Neural cell (in vitro differentiated cells): ENCODE results near the gene PRR20B. TPM values are rescaled to one million over a fixed set of nuclear protein-coding genes. Genes with fewer than 3 reads are reported as not detected.
"Not testable (repeated sequence)": the region's sequence is repeated elsewhere in the genome, so short reads cannot be mapped to it uniquely, and the experiment has no call there.

Experiments
- H2AFZ ChIP-seq: fragments of 200-600, 300-800 bp; sonication (generic), shearing (Covaris generic); 2 replicates; pipeline ENCODE4 v1.6.0; 2014; ENCODE audit warnings: low read depth, mild to moderate bottlenecking, antibody characterized with exemption, low read length, moderate library complexity
- H3F3A ChIP-seq: fragments of 200-600 bp; shearing (Covaris generic); 2 replicates; pipeline ENCODE4 v1.6.1; 2016; ENCODE audit warnings: mild to moderate bottlenecking, moderate library complexity, mixed read lengths, antibody characterized with exemption, low read length; ENCODE audit not compliant: insufficient read depth, poor library complexity, severe bottlenecking
- H3K27ac ChIP-seq: fragments of 200-600, 300-800 bp; sonication (generic), shearing (Covaris generic); 2 replicates; pipeline ENCODE4 v1.5.1; 2014; ENCODE audit warnings: mild to moderate bottlenecking, low read length, moderate library complexity
- H3K27me3 ChIP-seq: fragments of 300-800, 200-600 bp; sonication (generic), shearing (Covaris generic); 2 replicates; pipeline ENCODE4 v1.6.0; 2014; ENCODE audit warnings: mild to moderate bottlenecking, low read depth, low read length, moderate library complexity; ENCODE audit not compliant: insufficient read depth
- H3K36me3 ChIP-seq: fragments of 300-800, 200-600 bp; sonication (generic), shearing (Covaris generic); 2 replicates; pipeline ENCODE4 v1.5.1; 2014; ENCODE audit warnings: mild to moderate bottlenecking, antibody characterized with exemption, low read length, moderate library complexity; ENCODE audit not compliant: insufficient read depth
- H3K4me2 ChIP-seq: fragments of 300-800, 200-600 bp; sonication (generic), shearing (Covaris generic); 2 replicates; pipeline ENCODE4 v1.6.0; 2014; ENCODE audit warnings: mild to moderate bottlenecking, low read length
- H3K4me3 ChIP-seq: fragments of 300-800, 200-600 bp; sonication (generic), shearing (Covaris generic); 2 replicates; pipeline ENCODE4 v1.5.1; 2014; ENCODE audit warnings: mild to moderate bottlenecking, low read length, moderate library complexity
- H3K79me2 ChIP-seq: fragments of 200-600 bp; shearing (Covaris generic); replicated peaks from 2 replicates; pipeline ENCODE4 v1.6.0; 2014; ENCODE audit warnings: mild to moderate bottlenecking, low read length, moderate library complexity; ENCODE audit not compliant: insufficient read depth
- H3K9ac ChIP-seq: fragments of 300-800, 200-600 bp; sonication (generic), shearing (Covaris generic); 2 replicates; pipeline ENCODE4 v1.6.1; 2016; ENCODE audit warnings: mild to moderate bottlenecking, low read length, mixed read lengths
- H3K9me2 ChIP-seq: fragments of 200-600 bp; shearing (Covaris generic); 2 replicates; pipeline ENCODE4 v1.6.1; 2016; ENCODE audit warnings: mild to moderate bottlenecking, low read length, mixed read lengths; ENCODE audit not compliant: insufficient read depth
- H3K9me3 ChIP-seq: fragments of 200-600, 300-800 bp; sonication (generic), shearing (Covaris generic); 2 replicates; pipeline ENCODE4 v1.6.1; 2016; ENCODE audit warnings: mild to moderate bottlenecking, mixed run types, low read length, moderate library complexity, mixed read lengths
- H4K20me1 ChIP-seq: fragments of 200-600 bp; shearing (Covaris generic); 2 replicates; pipeline ENCODE4 v1.6.1; 2016; ENCODE audit warnings: mild to moderate bottlenecking, mixed run types; ENCODE audit not compliant: insufficient read depth
- CTCF ChIP-seq: fragments of 450-650 bp; IDR thresholded peaks from 2 replicates; pipeline ENCODE4 v1.5.1; 2014; ENCODE audit warnings: antibody characterized with exemption, mild to moderate bottlenecking, moderate library complexity; ENCODE audit not compliant: poor library complexity, severe bottlenecking
- EP300 ChIP-seq: fragments of 450-650 bp; conservative IDR thresholded peaks from 2 replicates; pipeline ENCODE4 v1.6.1; 2014; ENCODE audit warnings: antibody characterized with exemption, mild to moderate bottlenecking, moderate library complexity; ENCODE audit not compliant: poor library complexity, severe bottlenecking
- EZH2 ChIP-seq: fragments of 200-600, 300-800 bp; shearing (Covaris generic), sonication (generic); IDR thresholded peaks from 2 replicates; pipeline ENCODE4 v1.6.1; 2014; ENCODE audit warnings: antibody characterized with exemption, low read length, borderline replicate concordance, mild to moderate bottlenecking; ENCODE audit not compliant: insufficient read depth, poor library complexity, severe bottlenecking
- MXI1 ChIP-seq: fragments of 450-650 bp; conservative IDR thresholded peaks from 2 replicates; pipeline ENCODE4 v1.6.1; 2014; ENCODE audit warnings: antibody characterized with exemption, mild to moderate bottlenecking; ENCODE audit not compliant: poor library complexity, severe bottlenecking
- POLR2AphosphoS5 ChIP-seq: IDR thresholded peaks from 2 replicates; pipeline ENCODE4 v1.6.1; 2012
- RAD21 ChIP-seq: fragments of 450-650 bp; conservative IDR thresholded peaks from 2 replicates; pipeline ENCODE4 v1.6.1; 2014; ENCODE audit warnings: antibody characterized with exemption, mild to moderate bottlenecking, moderate library complexity
- REST ChIP-seq: IDR thresholded peaks from 2 replicates; pipeline ENCODE4 v1.6.1; 2012; ENCODE audit warnings: borderline replicate concordance
- SMC3 ChIP-seq: fragments of 450-650 bp; conservative IDR thresholded peaks from 2 replicates; pipeline ENCODE4 v1.6.1; 2014; ENCODE audit warnings: antibody characterized with exemption, mild to moderate bottlenecking, moderate library complexity; ENCODE audit not compliant: poor library complexity
- TAF1 ChIP-seq: IDR thresholded peaks from 2 replicates; pipeline ENCODE4 v1.6.1; 2012; ENCODE audit warnings: low read depth
- polyA plus RNA-seq: library from polyadenylated mRNA; depleted of rRNA; stranded (reverse); fragments of >200 nt; gene quantifications from 2 replicates; pipeline ENCODE4 v1.2.3, GENCODE V29; 2014

PRR20B gene
- polyA plus RNA-seq, 1 donor from 2014 or later, result not detected

- Histone ChIP-seq H2AFZ (no peak overlapping the region), H3K27me3 (no peaks in the 10 kb centered on the region), H3K27ac (no peak overlapping the region), H3K4me3 (no peak overlapping the region), H3K4me2 (no peak overlapping the region), H3K36me3 (no peaks in the 10 kb centered on the region), H3K9me2 (no peaks in the 10 kb centered on the region), H4K20me1 (no peaks in the 10 kb centered on the region), H3K9me3 (no peaks in the 10 kb centered on the region), H3K9ac (no peak overlapping the region), H3K79me2 (no peaks in the 10 kb centered on the region), H3F3A (no peaks in the 10 kb centered on the region)
- TF ChIP-seq POLR2AphosphoS5 (no peak), EP300 (no peak), CTCF (no peak), SMC3 (no peak), MXI1 (no peak), TAF1 (no peak), RAD21 (no peak), REST (no peak), EZH2 (no peak)
Measured at GRCh38 chr13:57137585-57137984, 9.7 kb upstream of the PRR20B start.

GRCh38 chr13:57138988-57139387, 8.3 kb upstream of the PRR20B start:
- Histone ChIP-seq H3K4me3 (no peak overlapping the region), H3K27ac (no peak overlapping the region), H3K9me2 (no peaks in the 10 kb centered on the region), H4K20me1 (no peaks in the 10 kb centered on the region), H3F3A (no peaks in the 10 kb centered on the region), H3K9me3 (no peaks in the 10 kb centered on the region), H3K79me2 (no peaks in the 10 kb centered on the region), H2AFZ (no peak overlapping the region), H3K4me2 (no peak overlapping the region), H3K9ac (no peak overlapping the region), H3K27me3 (no peaks in the 10 kb centered on the region), H3K36me3 (no peaks in the 10 kb centered on the region)
- TF ChIP-seq EP300, result no peak

GRCh38 chr13:57139781-57140180, 7.5 kb upstream of the PRR20B start:
- not testable (repeated sequence) for H3K27me3 ChIP-seq, H3F3A ChIP-seq, H3K4me3 ChIP-seq, H4K20me1 ChIP-seq, H3K4me2 ChIP-seq, H3K27ac ChIP-seq, H3K36me3 ChIP-seq, H3K9ac ChIP-seq, H3K9me2 ChIP-seq, H3K79me2 ChIP-seq, H2AFZ ChIP-seq, H3K9me3 ChIP-seq

GRCh38 chr13:57140235-57140968, 6.9 kb upstream of the PRR20B start, which contains the start of gene PRR20A:
Gene PRR20A (plus strand): TSS chr13:57140918. CDS start chr13:57141305, 387 bp downstream.
- not testable (repeated sequence) for H3K9me2 ChIP-seq, H3K27me3 ChIP-seq, H3F3A ChIP-seq, H3K36me3 ChIP-seq, H3K4me2 ChIP-seq, H4K20me1 ChIP-seq, H3K4me3 ChIP-seq, H2AFZ ChIP-seq, H3K27ac ChIP-seq, H3K9ac ChIP-seq, H3K79me2 ChIP-seq, H3K9me3 ChIP-seq

GRCh38 chr13:57148106-57148505, 818 bp downstream of the PRR20B start:
- not testable (repeated sequence) for H3K9ac ChIP-seq, H3K4me3 ChIP-seq, H3K4me2 ChIP-seq, H3K36me3 ChIP-seq, H3K27ac ChIP-seq, H3K27me3 ChIP-seq, H2AFZ ChIP-seq, H3K79me2 ChIP-seq, H3K9me3 ChIP-seq, H4K20me1 ChIP-seq, H3K9me2 ChIP-seq, H3F3A ChIP-seq
